Left cardiac atrium (tissue), 4 donors: ENCODE data around the gene SIVA1. TPM values are rescaled to one million over a fixed set of nuclear protein-coding genes. Genes with fewer than 3 reads are reported as not detected.
A peak's percentile ranks its signal among the peaks of the same experiment; 100 is the strongest.
"Not testable (repeated sequence)": the region's sequence is repeated elsewhere in the genome, so short reads cannot be mapped to it uniquely, and the experiment has no call there.

ENCODE experiments used
- ATAC-seq, 2 donors: fragments of 200-7000 bp; cut with Tn5 transposase; one replicate each; pipeline ENCODE4 v1.9.1; 2020; ENCODE audit warnings: mild to moderate bottlenecking in 2 of 2, moderate library complexity in 2 of 2
- DNase-seq: peaks from one replicate; pipeline ENCODE4 v3.0.0-alpha.2; 2020
- intact Hi-C, 2 donors: fragments of 100-400 bp; cut with DNase I; formaldehyde crosslinking; loops; one replicate each; pipeline versions ENCODE4 v1.14.1 to v1.15.1; 2022 to 2023
- total RNA-seq, 2 donors: library from RNA; stranded (reverse); fragmentation: NEBNext Ultra II Directional; extraction: Animal tissue kit (Norgen Biotek cat#: 25700); gene quantifications; one replicate each; pipeline ENCODE4 v1.2.1, GENCODE V29; 2021
- donor health status: DM: no; HTN: yes; CAD: no.
- donor health status: DM: no; HTN: yes; CAD: no; lungs with severe emphysema.
- donor health status: DM: yes; HTN: yes; CAD: no.
- donor health status: Dilated cardiomyopathy.

Gene SIVA1
- total RNA-seq, 2 donors from 2014 or later = 67.6 to 68.7 TPM

GRCh38 chr14:104744484-104744883, 8.5 kb upstream of the SIVA1 start:
- intact Hi-C loops = no loop called here

GRCh38 chr14:104745431-104745830, 7.5 kb upstream of the SIVA1 start:
- no peak for ATAC-seq
- intact Hi-C loops = no loop called here
- DNase-seq = no peak

More at GRCh38 chr14:104744484-104744883, 8.5 kb upstream of the SIVA1 start:
- DNase-seq (no peak), ATAC-seq (no peak)

GRCh38 chr14:104746071-104746545, 6.8 kb upstream of the SIVA1 start:
- DNase-seq (no peak), ATAC-seq (no peak)
- intact Hi-C loops = no loop called here

GRCh38 chr14:104746934-104747481, 5.9 kb upstream of the SIVA1 start:
- peak; percentile 35 to 54 for ATAC-seq

GRCh38 chr14:104747876-104748275, 5.1 kb upstream of the SIVA1 start:
- no peak for DNase-seq
- intact Hi-C loops = no loop called here
- no peak for ATAC-seq

More at GRCh38 chr14:104746934-104747481, 5.9 kb upstream of the SIVA1 start:
- no peak for DNase-seq
- intact Hi-C loops = no loop called here

- intact Hi-C loops = no loop called here
- no peak for ATAC-seq
- DNase-seq = no peak
Measured at GRCh38 chr14:104749111-104749649, 3.8 kb upstream of the SIVA1 start.

- DNase-seq = no peak
- intact Hi-C loops = no loop called here
- ATAC-seq = no peak
Measured at GRCh38 chr14:104750056-104750752, 2.7 kb upstream of the SIVA1 start.

GRCh38 chr14:104750753-104751057, 2.2 kb upstream of the SIVA1 start:
- DNase-seq, intact Hi-C loops, ATAC-seq: not testable (repeated sequence)

- intact Hi-C loops = no loop called here
- no peak for ATAC-seq
Measured at GRCh38 chr14:104751539-104752422, 1.2 kb upstream of the SIVA1 start.

GRCh38 chr14:104752423-104752734, 568 bp upstream of the SIVA1 start:
- intact Hi-C loops = no loop called here
- ATAC-seq (no peak), DNase-seq (no peak)

More at GRCh38 chr14:104751539-104752422, 1.2 kb upstream of the SIVA1 start:
- DNase-seq = no peak

- ATAC-seq = peak in 1 of 2 donors; percentile 3
- intact Hi-C loops = no loop called here
- DNase-seq = no peak
Measured at GRCh38 chr14:104753528-104754212, 723 bp downstream of the SIVA1 start.

- ATAC-seq (no peak), DNase-seq (no peak)
- intact Hi-C loops = no loop called here
Measured at GRCh38 chr14:104754213-104754851, 1.4 kb downstream of the SIVA1 start.

GRCh38 chr14:104755621-104756020, 2.7 kb downstream of the SIVA1 start:
- ATAC-seq (no peak), DNase-seq (no peak)
- intact Hi-C loops = no loop called here

- ATAC-seq (no peak), DNase-seq (no peak)
- intact Hi-C loops = no loop called here
Measured at GRCh38 chr14:104756477-104757237, 3.7 kb downstream of the SIVA1 start.

GRCh38 chr14:104757238-104757585, 4.3 kb downstream of the SIVA1 start:
- intact Hi-C loops = no loop called here
- ATAC-seq (no peak), DNase-seq (no peak)

- no peak for DNase-seq
- intact Hi-C loops = no loop called here
- no peak for ATAC-seq
Measured at GRCh38 chr14:104757681-104758392, 4.9 kb downstream of the SIVA1 start.
